Erythroblast (primary cell): ENCODE measurements around the gene RTN4R.

Experiments used
- GATA1 ChIP-seq: IDR thresholded peaks from 2 replicates; pipeline ENCODE4 v1.6.1; 2011; ENCODE audit warnings: low read depth, mild to moderate bottlenecking, control low read depth, low read length, moderate library complexity
- POLR2A ChIP-seq: IDR thresholded peaks from 2 replicates; pipeline ENCODE4 v1.6.1; 2011; ENCODE audit warnings: mild to moderate bottlenecking, low read length

GRCh38 chr22:20204311-20204710, 63.8 kb downstream of the RTN4R start:
- no peak for TF ChIP-seq POLR2A
- TF ChIP-seq GATA1, result no peak
